IPS-18a (cell line): ENCODE results near the gene DDX60.

Experiments
- H3K27ac ChIP-seq: one replicate; pipeline ENCODE4 v1.5.1; 2013; ENCODE audit warnings: low read length
- H3K27me3 ChIP-seq: one replicate; pipeline ENCODE4 v1.6.1; 2013; ENCODE audit warnings: mild to moderate bottlenecking, low read length; ENCODE audit not compliant: control insufficient read depth, insufficient read depth
- H3K36me3 ChIP-seq: one replicate; pipeline ENCODE4 v1.6.1; 2013; ENCODE audit warnings: low read depth, low read length; ENCODE audit not compliant: control insufficient read depth
- H3K4me1 ChIP-seq: one replicate; pipeline ENCODE4 v1.6.1; 2013; ENCODE audit warnings: low read depth, low read length; ENCODE audit not compliant: control insufficient read depth
- H3K4me3 ChIP-seq: one replicate; pipeline ENCODE4 v1.5.1; 2013; ENCODE audit warnings: low read length
- H3K9ac ChIP-seq: one replicate; pipeline ENCODE4 v1.6.1; 2013; ENCODE audit warnings: mild to moderate bottlenecking, low read length, moderate library complexity
- H3K9me3 ChIP-seq: one replicate; pipeline ENCODE4 v1.6.1; 2013; ENCODE audit warnings: low read depth, low read length; ENCODE audit not compliant: control insufficient read depth

DDX60 gene

DNA sequence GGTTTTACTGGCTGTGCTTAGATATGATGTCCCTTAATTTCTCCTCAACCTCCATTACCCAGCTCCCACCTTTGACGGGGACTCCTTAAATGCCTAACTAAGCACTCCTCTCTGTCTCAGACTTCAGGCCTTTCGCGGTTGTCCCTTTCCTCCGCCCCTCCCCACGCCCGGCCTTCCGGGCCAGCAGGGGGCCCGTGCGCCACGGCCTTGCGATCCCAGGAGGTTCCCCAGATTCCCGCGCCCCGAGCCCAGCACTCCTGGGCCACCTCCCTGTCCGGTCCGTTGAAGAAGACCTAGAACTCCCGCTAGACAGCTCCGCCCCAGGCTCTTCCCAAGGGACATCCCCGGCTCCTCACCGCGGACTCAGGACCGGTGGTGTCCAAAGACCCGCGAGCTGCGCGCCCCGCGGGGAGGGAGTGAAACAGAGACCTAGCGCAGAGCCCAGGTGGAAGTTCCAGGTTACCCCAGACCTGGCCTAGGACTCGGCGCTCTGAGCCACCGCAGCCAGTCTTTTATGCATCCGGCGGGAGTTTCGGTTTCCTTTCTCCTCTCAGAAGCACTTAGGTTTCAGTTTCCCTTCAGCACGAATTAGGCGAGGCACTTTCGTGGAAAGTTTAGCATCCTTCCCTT, at the start of gene DDX60:
DDX60 (minus strand) TSS at position 487 of the 630 bp plus-strand sequence. CDS start 7,493 bp downstream, outside the sequence.
- no peaks in the 10 kb centered on the region for H3K36me3 ChIP-seq
- no peak within 1 kb of the TSS for H3K27ac ChIP-seq
- H3K4me3 ChIP-seq = peak within 1 kb of the TSS; percentile 72
- peaks cover 22% of the 10 kb centered on the region for H3K4me1 ChIP-seq
- no peaks in the 10 kb centered on the region for H3K9me3 ChIP-seq
- H3K27me3 ChIP-seq = no peaks in the 10 kb centered on the region
- H3K9ac ChIP-seq = peak within 1 kb of the TSS; percentile 67

- Histone ChIP-seq H3K27me3 (no peaks in the 10 kb centered on the region), H3K9ac (no peak overlapping the region)
Measured at GRCh38 chr4:168367065-168367464, 48.5 kb upstream of the DDX60 start.

GRCh38 chr4:168362025-168362401, 43.5 kb upstream of the DDX60 start:
- H3K36me3 ChIP-seq = no peaks in the 10 kb centered on the region

More at GRCh38 chr4:168367065-168367464, 48.5 kb upstream of the DDX60 start:
- Histone ChIP-seq H3K36me3 (no peaks in the 10 kb centered on the region), H3K9me3 (no peaks in the 10 kb centered on the region), H3K4me1 (no peaks in the 10 kb centered on the region), H3K27ac (no peak overlapping the region), H3K4me3 (no peak overlapping the region)

DNA sequence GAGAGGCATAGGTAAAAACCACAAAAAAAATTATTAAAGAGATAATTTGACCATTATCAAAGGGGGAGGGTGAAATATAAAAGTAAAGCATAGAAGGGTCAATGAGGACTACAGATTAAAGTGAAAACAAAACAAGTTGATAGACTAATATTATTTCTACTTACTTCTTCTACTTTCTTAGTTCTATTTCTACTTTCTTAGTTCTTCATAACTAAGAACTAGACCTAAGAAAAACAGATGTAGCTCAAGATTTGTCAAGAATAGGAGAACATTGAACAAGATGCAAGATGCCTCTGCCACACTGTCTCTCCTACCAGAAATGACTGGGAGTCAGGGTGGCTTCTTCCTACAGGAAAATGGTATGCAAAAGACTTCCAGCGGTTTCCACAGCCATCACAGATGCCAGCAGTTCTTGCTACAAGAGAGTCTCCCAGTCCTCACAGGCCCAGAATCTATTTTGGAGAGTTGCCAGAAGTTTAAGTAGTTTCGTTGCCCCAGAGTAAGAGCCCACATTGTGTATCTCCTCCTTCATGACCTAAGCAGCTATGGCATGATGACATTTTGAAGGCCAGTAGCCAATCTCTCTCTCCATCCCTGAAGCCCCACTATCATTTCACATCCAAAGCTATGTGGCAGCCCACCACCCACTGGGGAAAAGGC, 42.9 kb upstream of the DDX60 start:
- Histone ChIP-seq H3K27me3 (no peaks in the 10 kb centered on the region), H3K36me3 (no peaks in the 10 kb centered on the region), H3K4me1 (no peaks in the 10 kb centered on the region), H3K9me3 (no peaks in the 10 kb centered on the region), H3K27ac (no peak overlapping the region), H3K4me3 (no peak overlapping the region), H3K9ac (no peak overlapping the region)

More at GRCh38 chr4:168362025-168362401, 43.5 kb upstream of the DDX60 start:
- Histone ChIP-seq H3K4me1 (no peaks in the 10 kb centered on the region), H3K9me3 (no peaks in the 10 kb centered on the region), H3K27me3 (no peaks in the 10 kb centered on the region), H3K4me3 (no peak overlapping the region), H3K9ac (no peak overlapping the region), H3K27ac (no peak overlapping the region)

- Histone ChIP-seq H3K36me3 (no peaks in the 10 kb centered on the region), H3K27me3 (no peaks in the 10 kb centered on the region), H3K4me3 (no peak overlapping the region), H3K9ac (no peak overlapping the region), H3K4me1 (no peaks in the 10 kb centered on the region), H3K9me3 (no peaks in the 10 kb centered on the region), H3K27ac (no peak overlapping the region)
Measured at GRCh38 chr4:168360271-168360670, 41.7 kb upstream of the DDX60 start.

- H3K27me3 ChIP-seq = no peaks in the 10 kb centered on the region
- H3K36me3 ChIP-seq = no peaks in the 10 kb centered on the region
- no peak overlapping the region for H3K9ac ChIP-seq
- H3K9me3 ChIP-seq = no peaks in the 10 kb centered on the region
- H3K4me3 ChIP-seq = no peak overlapping the region
- H3K4me1 ChIP-seq = no peaks in the 10 kb centered on the region
- no peak overlapping the region for H3K27ac ChIP-seq
Measured at GRCh38 chr4:168357941-168358340, 39.4 kb upstream of the DDX60 start.

- Histone ChIP-seq H3K36me3 (no peaks in the 10 kb centered on the region), H3K4me3 (no peak overlapping the region), H3K27ac (no peak overlapping the region), H3K9me3 (no peaks in the 10 kb centered on the region), H3K27me3 (no peaks in the 10 kb centered on the region), H3K4me1 (no peaks in the 10 kb centered on the region), H3K9ac (no peak overlapping the region)
Measured at GRCh38 chr4:168353746-168354145, 35.2 kb upstream of the DDX60 start.

GRCh38 chr4:168337550-168337940, 19.0 kb upstream of the DDX60 start:
- no peak overlapping the region for H3K9ac ChIP-seq
- H3K4me3 ChIP-seq = no peak overlapping the region
- H3K27ac ChIP-seq = no peak overlapping the region
- H3K27me3 ChIP-seq = no peaks in the 10 kb centered on the region
- H3K36me3 ChIP-seq = no peaks in the 10 kb centered on the region
- H3K9me3 ChIP-seq = no peaks in the 10 kb centered on the region
- no peaks in the 10 kb centered on the region for H3K4me1 ChIP-seq

- H3K36me3 ChIP-seq = no peaks in the 10 kb centered on the region
- H3K27me3 ChIP-seq = no peaks in the 10 kb centered on the region
- no peaks in the 10 kb centered on the region for H3K9me3 ChIP-seq
- H3K9ac ChIP-seq = no peak overlapping the region
- no peak overlapping the region for H3K4me3 ChIP-seq
- H3K4me1 ChIP-seq = no peaks in the 10 kb centered on the region
- no peak overlapping the region for H3K27ac ChIP-seq
Measured at GRCh38 chr4:168336837-168337549, 18.4 kb upstream of the DDX60 start.

DNA sequence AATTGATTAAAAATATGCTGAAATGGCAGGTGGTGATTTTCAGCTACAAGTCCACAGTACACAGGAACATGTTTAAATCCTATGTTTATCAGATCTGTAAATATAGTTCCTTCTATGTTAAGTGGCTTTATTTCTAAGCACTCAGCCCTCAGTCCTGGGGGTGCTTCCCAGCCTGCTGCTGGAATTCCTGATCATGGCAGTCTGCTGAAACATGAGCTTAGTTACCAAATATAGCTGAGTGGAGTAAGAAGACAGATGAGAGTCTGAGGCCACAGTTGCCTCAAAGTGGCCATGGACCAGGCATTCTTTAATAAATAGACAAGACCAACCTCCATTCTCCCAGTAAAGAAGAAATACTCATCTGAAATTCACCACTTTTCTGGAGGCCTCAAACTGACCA, 17.1 kb upstream of the DDX60 start:
- Histone ChIP-seq H3K36me3 (no peaks in the 10 kb centered on the region), H3K4me3 (no peak overlapping the region), H3K9ac (no peak overlapping the region), H3K27ac (no peak overlapping the region), H3K4me1 (no peaks in the 10 kb centered on the region), H3K9me3 (no peaks in the 10 kb centered on the region), H3K27me3 (no peaks in the 10 kb centered on the region)

- Histone ChIP-seq H3K9me3 (no peaks in the 10 kb centered on the region), H3K4me1 (no peaks in the 10 kb centered on the region), H3K4me3 (no peak overlapping the region), H3K9ac (no peak overlapping the region), H3K36me3 (no peaks in the 10 kb centered on the region), H3K27ac (no peak overlapping the region), H3K27me3 (no peaks in the 10 kb centered on the region)
Measured at GRCh38 chr4:168334053-168334452, 15.5 kb upstream of the DDX60 start.
